Measurements from ENCODE around the gene PSTPIP1. TPM values are rescaled to one million over a fixed set of nuclear protein-coding genes. Genes with fewer than 3 reads are reported as not detected.

The PSTPIP1 gene
- total RNA-seq, 3 donors from 2014 or later, result 2.6 to 11.0 (median 3.9) TPM

GRCh38 chr15:77031376-77032050 is 36.6 kb downstream of the PSTPIP1 start:
- DNase-seq (ENCODE audit: low spot score in 2 of 2), result peak in 1 of 2 donors; percentile 28
- Histone ChIP-seq H3K27me3 (no peaks in the 10 kb centered on the region), H3K9me3 (no peaks in the 10 kb centered on the region), H3K4me1 (no peaks in the 10 kb centered on the region), H3K36me3 (no peaks in the 10 kb centered on the region), H3K4me3 (no peak overlapping the region), H3K27ac (no peak overlapping the region)
- no peak for TF ChIP-seq CTCF (IDR thresholded peaks at IDR 0.05)
- no peak for TF ChIP-seq POLR2AphosphoS5 (IDR thresholded peaks at IDR 0.05)
- intact Hi-C loops (cut with DNase I; ENCODE audit: low total_unique reads), result loop anchor here (1.0 kb wide), 1 partner anchor 508 kb away; no protein-coding TSS in a partner anchor

- H3K4me3 ChIP-seq, result no peak overlapping the region
- H3K4me1 ChIP-seq, result no peaks in the 10 kb centered on the region
- no peaks in the 10 kb centered on the region for H3K27me3 ChIP-seq
- H3K9me3 ChIP-seq, result no peaks in the 10 kb centered on the region
- peak in 1 of 2 donors; percentile 36 for DNase-seq (ENCODE audit: low spot score in 2 of 2)
- intact Hi-C loops (cut with DNase I; ENCODE audit: low total_unique reads), result no loop called here
- H3K36me3 ChIP-seq, result no peaks in the 10 kb centered on the region
- H3K27ac ChIP-seq, result no peak overlapping the region
- TF ChIP-seq POLR2A (IDR thresholded peaks at IDR 0.05) (no peak), CTCF (IDR thresholded peaks at IDR 0.05) (no peak), POLR2AphosphoS5 (IDR thresholded peaks at IDR 0.05) (no peak)
These were observed 37.2 kb downstream of the PSTPIP1 start for GRCh38 chr15:77032052-77032646.

- DNase-seq (ENCODE audit: low spot score in 2 of 2), result peak; percentile 8 to 46
- Histone ChIP-seq H3K36me3 (no peaks in the 10 kb centered on the region), H3K27me3 (no peaks in the 10 kb centered on the region), H3K4me1 (no peaks in the 10 kb centered on the region), H3K27ac (no peak overlapping the region), H3K9me3 (no peaks in the 10 kb centered on the region), H3K4me3 (no peak overlapping the region)
- intact Hi-C loops (cut with DNase I; ENCODE audit: low total_unique reads), result no loop called here
- no peak for TF ChIP-seq CTCF (IDR thresholded peaks at IDR 0.05)
- TF ChIP-seq POLR2A (IDR thresholded peaks at IDR 0.05), result no peak
- TF ChIP-seq POLR2AphosphoS5 (IDR thresholded peaks at IDR 0.05), result no peak
These were observed 37.9 kb downstream of the PSTPIP1 start for GRCh38 chr15:77032647-77033416.

- no peak overlapping the region for H3K4me3 ChIP-seq
- H3K27ac ChIP-seq, result no peak overlapping the region
- no peaks in the 10 kb centered on the region for H3K27me3 ChIP-seq
- TF ChIP-seq CTCF (IDR thresholded peaks at IDR 0.05) (no peak), POLR2A (IDR thresholded peaks at IDR 0.05) (no peak), POLR2AphosphoS5 (IDR thresholded peaks at IDR 0.05) (no peak)
- intact Hi-C loops (cut with DNase I; ENCODE audit: low total_unique reads), result no loop called here
- no peaks in the 10 kb centered on the region for H3K36me3 ChIP-seq
- H3K4me1 ChIP-seq, result no peaks in the 10 kb centered on the region
- peak; percentile 14 to 30 for DNase-seq (ENCODE audit: low spot score in 2 of 2)
- no peaks in the 10 kb centered on the region for H3K9me3 ChIP-seq
These were observed 38.4 kb downstream of the PSTPIP1 start for GRCh38 chr15:77033417-77033728.

Data from breast epithelium (tissue), 4 donors.